Effector CD8-positive, alpha-beta T cell (primary cell): Measurements from ENCODE around the gene GYPA.
"Not testable (repeated sequence)": the region's sequence is repeated elsewhere in the genome, so short reads cannot be mapped to it uniquely, and the experiment has no call there.

Experiments
- DNase-seq: peaks from one replicate; lab custom pipeline; 2025; lab: John Stamatoyannopoulos, UW
- total RNA-seq, 4 experiments: gene quantifications; one replicate each; lab custom pipeline; 2026; lab: John Stamatoyannopoulos, UW

Gene GYPA
- 0 reads per million in 4 experiments for total RNA-seq

- DNase-seq, result not testable (repeated sequence)
These were observed at the start of gene GYPA for GRCh38 chr4:144140594-144141295. GYPA (minus strand) TSS chr4:144140718; CDS start chr4:144140635, 83 bp downstream.

- DNase-seq, result no peak
These were observed 49.5 kb upstream of the GYPA start for GRCh38 chr4:144190009-144190408.

- DNase-seq, result no peak
These were observed 48.6 kb upstream of the GYPA start for GRCh38 chr4:144189121-144189520.

- DNase-seq, result no peak
These were observed 44.6 kb upstream of the GYPA start for GRCh38 chr4:144185086-144185485.

- DNase-seq, result no peak
These were observed 42.6 kb upstream of the GYPA start for GRCh38 chr4:144183165-144183564.

GRCh38 chr4:144181391-144181790, 40.9 kb upstream of the GYPA start:
- no peak for DNase-seq

GRCh38 chr4:144179152-144179739, 38.7 kb upstream of the GYPA start:
- no peak for DNase-seq

GRCh38 chr4:144178414-144178813, 37.9 kb upstream of the GYPA start:
- DNase-seq, result no peak

GRCh38 chr4:144176476-144176875, 36.0 kb upstream of the GYPA start:
- DNase-seq, result no peak

- DNase-seq, result no peak
These were observed 34.0 kb upstream of the GYPA start for GRCh38 chr4:144174401-144175067.

- DNase-seq, result no peak
These were observed 31.2 kb upstream of the GYPA start for GRCh38 chr4:144171697-144172096.

GRCh38 chr4:144169211-144169610, 28.7 kb upstream of the GYPA start:
- DNase-seq, result no peak

- no peak for DNase-seq
These were observed 13.5 kb upstream of the GYPA start for GRCh38 chr4:144154044-144154443.

GRCh38 chr4:144142690-144143326, 2.3 kb upstream of the GYPA start:
- DNase-seq, result not testable (repeated sequence)

GRCh38 chr4:144141493-144141892, 975 bp upstream of the GYPA start:
- DNase-seq, result no peak

- not testable (repeated sequence) for DNase-seq
These were observed 527 bp downstream of the GYPA start for GRCh38 chr4:144139991-144140390.

- DNase-seq, result not testable (repeated sequence)
These were observed 971 bp downstream of the GYPA start for GRCh38 chr4:144139547-144139946.

- not testable (repeated sequence) for DNase-seq
These were observed 2.3 kb downstream of the GYPA start for GRCh38 chr4:144138239-144138638.

GRCh38 chr4:144137137-144137931, 3.2 kb downstream of the GYPA start:
- DNase-seq, result not testable (repeated sequence)

GRCh38 chr4:144136189-144136588, 4.3 kb downstream of the GYPA start:
- not testable (repeated sequence) for DNase-seq

GRCh38 chr4:144130167-144130566, 10.4 kb downstream of the GYPA start:
- not testable (repeated sequence) for DNase-seq
